Mesothelial cell of epicardium (in vitro differentiated cells): ENCODE measurements around the gene LMX1B. TPM values are rescaled to one million over a fixed set of nuclear protein-coding genes. Genes with fewer than 3 reads are reported as not detected.

Experiments used
- DNase-seq, 2 experiments: peaks; one replicate each; pipeline ENCODE4 v3.0.0; 2021; ENCODE audit warnings: low spot score in 2 of 2; ENCODE audit not compliant: unreplicated experiment in 2 of 2
- H3K27ac Mint-ChIP-seq: 2 replicates; pipeline ENCODE4 v1.8.0; 2021; ENCODE audit warnings: mixed read lengths
- H3K27me3 Mint-ChIP-seq: 2 replicates; pipeline ENCODE4 v1.8.0; 2021; ENCODE audit warnings: low read depth, mixed read lengths
- H3K36me3 Mint-ChIP-seq: 2 replicates; pipeline ENCODE4 v1.8.0; 2021; ENCODE audit warnings: mixed read lengths
- H3K4me1 Mint-ChIP-seq: 2 replicates; pipeline ENCODE4 v1.8.0; 2021; ENCODE audit warnings: mixed read lengths
- H3K4me3 Mint-ChIP-seq: 2 replicates; pipeline ENCODE4 v1.8.0; 2021; ENCODE audit warnings: mild to moderate bottlenecking, moderate library complexity, mixed read lengths
- H3K9me3 Mint-ChIP-seq: 2 replicates; pipeline ENCODE4 v1.8.0; 2021; ENCODE audit warnings: mixed read lengths
- CTCF ChIP-seq: fragments of 200-600 bp; sonication (generic); IDR thresholded peaks from one replicate; pipeline ENCODE4 v1.5.0; 2021; ENCODE audit warnings: antibody characterized with exemption; ENCODE audit not compliant: unreplicated experiment
- total RNA-seq: library from RNA; stranded (reverse); gene quantifications from 3 replicates; pipeline ENCODE4 v1.2.1, GENCODE V29; 2021

Gene LMX1B
- total RNA-seq, 1 donor from 2014 or later = 0.09 TPM

- no peak for DNase-seq
- no peak overlapping the region for H3K27ac Mint-ChIP-seq
- no peaks in the 10 kb centered on the region for H3K9me3 Mint-ChIP-seq
- TF ChIP-seq CTCF = no peak
- H3K27me3 Mint-ChIP-seq = peaks cover 46% of the 10 kb centered on the region
- H3K4me1 Mint-ChIP-seq = peaks cover 29% of the 10 kb centered on the region
- H3K4me3 Mint-ChIP-seq = no peak overlapping the region
- peaks cover 3% of the 10 kb centered on the region for H3K36me3 Mint-ChIP-seq
Measured at GRCh38 chr9:126672634-126673284, 59.0 kb downstream of the LMX1B start.

GRCh38 chr9:126673689-126674364, 60.1 kb downstream of the LMX1B start:
- Mint-ChIP-seq H3K27ac (no peak overlapping the region), H3K9me3 (no peaks in the 10 kb centered on the region), H3K4me3 (no peak overlapping the region), H3K36me3 (peaks cover 3% of the 10 kb centered on the region), H3K27me3 (peaks cover 56% of the 10 kb centered on the region), H3K4me1 (peaks cover 29% of the 10 kb centered on the region)
- no peak for TF ChIP-seq CTCF
- no peak for DNase-seq

DNA sequence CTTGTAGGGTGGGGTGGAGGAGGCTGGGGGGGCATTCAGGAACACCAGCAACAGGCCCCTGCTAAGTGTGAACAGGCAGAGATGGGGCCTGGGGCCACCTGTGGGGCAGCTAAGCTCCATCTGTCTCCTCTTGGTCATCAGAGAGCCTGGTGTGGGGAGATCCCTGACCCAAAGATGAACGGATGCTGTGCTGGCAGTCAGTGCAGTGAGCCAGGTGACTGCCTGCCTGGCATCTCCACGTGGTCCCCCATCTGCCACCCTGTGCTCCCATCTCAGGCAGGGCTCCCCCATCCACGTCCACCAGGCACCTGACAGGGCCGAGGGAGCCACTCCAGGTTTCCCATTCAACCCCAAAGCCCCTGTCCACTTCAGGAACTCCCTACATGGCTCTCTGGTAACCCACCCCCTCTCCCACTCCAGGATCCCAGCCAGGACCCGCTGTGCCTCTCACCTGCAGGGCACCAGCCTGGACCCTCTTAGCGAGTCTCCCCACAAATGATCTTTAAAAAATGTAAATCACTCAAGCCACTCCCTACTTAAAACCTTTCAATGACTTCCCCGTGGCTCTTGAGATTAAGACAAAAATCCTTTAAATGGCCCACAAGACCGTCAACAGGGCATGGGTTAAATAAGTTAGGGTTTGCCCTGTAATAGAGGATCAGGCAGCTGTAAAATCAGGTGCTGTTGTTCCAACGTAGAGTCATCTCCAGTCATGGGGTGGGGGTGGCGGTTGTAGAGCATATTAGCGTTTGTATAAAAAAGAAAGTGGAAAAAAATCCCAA, 60.8 kb downstream of the LMX1B start:
- Mint-ChIP-seq H3K27me3 (peaks cover 64% of the 10 kb centered on the region), H3K4me3 (no peak overlapping the region), H3K27ac (no peak overlapping the region)

DNA sequence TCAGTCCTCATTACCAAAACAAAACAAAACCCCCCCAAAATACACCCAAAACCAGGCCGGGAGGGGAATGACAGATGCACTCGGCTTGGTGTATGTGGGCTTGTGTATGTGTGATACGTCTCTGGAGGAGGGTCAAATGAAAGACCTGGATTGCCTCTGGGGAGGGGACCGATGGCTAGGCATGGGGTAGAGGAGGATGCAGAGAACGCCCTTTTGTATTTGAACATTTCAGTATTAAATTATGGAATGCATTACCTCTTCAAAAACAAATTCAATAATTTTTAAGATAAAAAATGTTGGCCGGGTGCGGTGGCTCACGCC, 61.4 kb downstream of the LMX1B start:
- Mint-ChIP-seq H3K9me3 (no peaks in the 10 kb centered on the region), H3K27me3 (peaks cover 69% of the 10 kb centered on the region)

More for the DNA sequence above, 60.8 kb downstream of the LMX1B start:
- Mint-ChIP-seq H3K9me3 (no peaks in the 10 kb centered on the region), H3K36me3 (peaks cover 3% of the 10 kb centered on the region), H3K4me1 (peaks cover 29% of the 10 kb centered on the region)
- TF ChIP-seq CTCF = no peak
- DNase-seq = no peak

DNA sequence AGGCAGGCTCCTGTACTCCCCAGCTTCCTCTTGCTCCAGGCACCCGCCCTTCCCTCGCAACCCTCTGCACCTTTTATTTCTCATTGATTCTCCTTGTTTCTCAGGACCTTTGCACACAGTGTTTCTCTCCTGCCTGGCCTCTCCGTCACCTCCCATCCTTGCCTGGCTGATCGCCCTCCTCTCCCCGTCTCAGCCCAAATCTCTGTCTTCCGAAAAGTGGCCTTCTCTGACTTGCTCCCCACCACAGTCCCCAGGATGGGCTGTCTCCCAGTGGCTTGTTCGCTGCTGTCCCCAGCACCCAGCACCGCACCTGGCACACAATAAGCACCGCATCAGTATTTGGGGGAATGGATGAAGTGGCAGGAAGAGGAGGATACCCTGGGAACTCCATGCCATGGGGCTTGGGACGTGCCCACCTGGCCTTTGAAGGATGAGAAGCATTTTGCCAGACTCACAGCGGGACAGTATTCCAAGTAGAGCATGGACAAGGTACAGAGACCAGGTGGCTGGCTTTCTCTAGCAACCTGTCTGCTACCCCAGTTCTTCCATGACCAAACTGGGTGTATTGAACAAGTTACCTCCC, 62.5 kb downstream of the LMX1B start:
- peaks cover 24% of the 10 kb centered on the region for H3K4me1 Mint-ChIP-seq
- no peaks in the 10 kb centered on the region for H3K9me3 Mint-ChIP-seq
- H3K4me3 Mint-ChIP-seq = no peak overlapping the region
- H3K36me3 Mint-ChIP-seq = peaks cover 3% of the 10 kb centered on the region
- H3K27me3 Mint-ChIP-seq = peaks cover 80% of the 10 kb centered on the region
- no peak for TF ChIP-seq CTCF
- DNase-seq = no peak
- no peak overlapping the region for H3K27ac Mint-ChIP-seq

More for the DNA sequence above, 61.4 kb downstream of the LMX1B start:
- no peak for DNase-seq
- TF ChIP-seq CTCF = no peak
- Mint-ChIP-seq H3K4me1 (peaks cover 29% of the 10 kb centered on the region), H3K36me3 (peaks cover 3% of the 10 kb centered on the region), H3K4me3 (no peak overlapping the region), H3K27ac (no peak overlapping the region)
